ENCODE results near the gene TMEM33. TPM values are rescaled to one million over a fixed set of nuclear protein-coding genes. Genes with fewer than 3 reads are reported as not detected.
A peak's percentile ranks its signal among the peaks of the same experiment; 100 is the strongest.

The TMEM33 gene
- total RNA-seq, 1 experiment from 2014 or later, result 70.3 TPM

- Histone ChIP-seq H3F3A (ENCODE audit: low read length, unreplicated experiment) (no peaks in the 10 kb centered on the region), H3K27me3 (ENCODE audit: low read length) (no peaks in the 10 kb centered on the region), H3K4me3 (ENCODE audit: low read length) (no peak overlapping the region), H3K36me3 (ENCODE audit: low read depth, low read length) (no peaks in the 10 kb centered on the region), H3K4me1 (ENCODE audit: insufficient read depth, low read length) (peaks cover 15% of the 10 kb centered on the region), H3K4me2 (ENCODE audit: low read length) (peak overlapping the region; percentile 31; the same call in 1 of the 2 replicates), H3K27ac (ENCODE audit: low read length) (no peak overlapping the region), H3K79me2 (ENCODE audit: low read length) (no peaks in the 10 kb centered on the region), H3K9me2 (replicated peaks; ENCODE audit: low read length) (no peaks in the 10 kb centered on the region), H3K9me3 (ENCODE audit: low read length) (no peaks in the 10 kb centered on the region), H2AFZ (ENCODE audit: low read length) (no peak overlapping the region), H3K9ac (ENCODE audit: low read length) (no peak overlapping the region), H4K20me1 (ENCODE audit: low read length) (no peaks in the 10 kb centered on the region)
- BruUV-seq (replicated peaks), result no TSS peak
- ChIA-PET POLR2A (ENCODE audit: unreplicated experiment) (no interaction called here), CTCF (no interaction called here)
- intact Hi-C loops (cut with micrococcal nuclease), result loop anchor here (10.0 kb wide), 1 partner anchor 605 kb away; no protein-coding TSS in a partner anchor
- peak; percentile 48 for DNase-seq
- no peak for TF ChIP-seq EZH2 (IDR thresholded peaks at IDR 0.05; ENCODE audit: low read length, unreplicated experiment)
- TF ChIP-seq, protein P1, sequence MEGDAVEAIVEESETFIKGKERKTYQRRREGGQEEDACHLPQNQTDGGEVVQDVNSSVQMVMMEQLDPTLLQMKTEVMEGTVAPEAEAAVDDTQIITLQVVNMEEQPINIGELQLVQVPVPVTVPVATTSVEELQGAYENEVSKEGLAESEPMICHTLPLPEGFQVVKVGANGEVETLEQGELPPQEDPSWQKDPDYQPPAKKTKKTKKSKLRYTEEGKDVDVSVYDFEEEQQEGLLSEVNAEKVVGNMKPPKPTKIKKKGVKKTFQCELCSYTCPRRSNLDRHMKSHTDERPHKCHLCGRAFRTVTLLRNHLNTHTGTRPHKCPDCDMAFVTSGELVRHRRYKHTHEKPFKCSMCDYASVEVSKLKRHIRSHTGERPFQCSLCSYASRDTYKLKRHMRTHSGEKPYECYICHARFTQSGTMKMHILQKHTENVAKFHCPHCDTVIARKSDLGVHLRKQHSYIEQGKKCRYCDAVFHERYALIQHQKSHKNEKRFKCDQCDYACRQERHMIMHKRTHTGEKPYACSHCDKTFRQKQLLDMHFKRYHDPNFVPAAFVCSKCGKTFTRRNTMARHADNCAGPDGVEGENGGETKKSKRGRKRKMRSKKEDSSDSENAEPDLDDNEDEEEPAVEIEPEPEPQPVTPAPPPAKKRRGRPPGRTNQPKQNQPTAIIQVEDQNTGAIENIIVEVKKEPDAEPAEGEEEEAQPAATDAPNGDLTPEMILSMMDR (conservative IDR thresholded peaks at IDR 0.05; ENCODE audit: low read depth, low read length), result no peak
- no peak for TF ChIP-seq EZH2phosphoT487 (IDR thresholded peaks at IDR 0.05; ENCODE audit: borderline replicate concordance, low read length)
- ATAC-seq, result peak; percentile 57
Measured at GRCh38 chr4:41889317-41889716, 45.9 kb upstream of the TMEM33 start.

DNA sequence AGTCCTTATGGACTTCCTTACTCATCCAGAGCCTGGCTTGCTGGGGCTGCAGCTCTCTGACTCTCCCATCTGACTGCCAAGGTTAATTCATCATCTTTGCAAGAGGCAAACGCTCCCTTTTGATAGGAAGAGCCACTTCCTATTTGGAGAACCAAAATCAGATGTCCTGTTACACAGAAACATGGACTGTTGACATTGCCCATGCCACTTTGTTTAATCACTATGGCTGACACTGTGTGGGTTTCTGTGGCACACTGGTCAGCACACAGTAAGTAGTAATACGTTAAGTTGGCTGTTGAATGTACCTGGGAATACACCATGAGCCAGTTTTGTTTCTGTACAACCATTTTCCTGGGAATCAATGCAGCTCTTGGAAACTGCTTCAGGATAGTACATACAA lies 45.1 kb upstream of the TMEM33 start:
- Histone ChIP-seq H4K20me1 (ENCODE audit: low read length) (no peaks in the 10 kb centered on the region), H3F3A (ENCODE audit: low read length, unreplicated experiment) (no peaks in the 10 kb centered on the region), H3K9me2 (replicated peaks; ENCODE audit: low read length) (no peaks in the 10 kb centered on the region), H3K9me3 (ENCODE audit: low read length) (no peaks in the 10 kb centered on the region), H3K4me1 (ENCODE audit: insufficient read depth, low read length) (peaks cover 15% of the 10 kb centered on the region), H2AFZ (ENCODE audit: low read length) (peak overlapping the region; percentile 35; the same call in 1 of the 2 replicates), H3K27me3 (ENCODE audit: low read length) (no peaks in the 10 kb centered on the region), H3K4me3 (ENCODE audit: low read length) (no peak overlapping the region), H3K79me2 (ENCODE audit: low read length) (no peaks in the 10 kb centered on the region), H3K9ac (ENCODE audit: low read length) (no peak overlapping the region), H3K4me2 (ENCODE audit: low read length) (0 out of 2 replicates have a peak overlapping the region, but pooled peaks have one; percentile 31), H3K27ac (ENCODE audit: low read length) (no peak overlapping the region), H3K36me3 (ENCODE audit: low read depth, low read length) (no peaks in the 10 kb centered on the region)
- ChIA-PET CTCF (no interaction called here), POLR2A (ENCODE audit: unreplicated experiment) (no interaction called here)
- no TSS peak for BruUV-seq (replicated peaks)
- intact Hi-C loops (cut with micrococcal nuclease), result no loop called here
- ATAC-seq (peak; percentile 59), DNase-seq (peak; percentile 44)
- TF ChIP-seq EZH2 (IDR thresholded peaks at IDR 0.05; ENCODE audit: low read length, unreplicated experiment) (no peak), EZH2phosphoT487 (IDR thresholded peaks at IDR 0.05; ENCODE audit: borderline replicate concordance, low read length) (no peak)
- TF ChIP-seq, protein P1 (conservative IDR thresholded peaks at IDR 0.05; ENCODE audit: low read depth, low read length), result no peak

GRCh38 chr4:41896648-41897047 lies 38.6 kb upstream of the TMEM33 start:
- H3K36me3 ChIP-seq (ENCODE audit: low read depth, low read length), result no peaks in the 10 kb centered on the region
- no TSS peak for BruUV-seq (replicated peaks)
- H3K4me1 ChIP-seq (ENCODE audit: insufficient read depth, low read length), result peaks cover 13% of the 10 kb centered on the region
- no peaks in the 10 kb centered on the region for H3K9me3 ChIP-seq (ENCODE audit: low read length)
- H4K20me1 ChIP-seq (ENCODE audit: low read length), result no peaks in the 10 kb centered on the region
- ChIA-PET CTCF (no interaction called here), POLR2A (ENCODE audit: unreplicated experiment) (no interaction called here)
- no peak overlapping the region for H2AFZ ChIP-seq (ENCODE audit: low read length)
- H3K4me2 ChIP-seq (ENCODE audit: low read length), result no peak overlapping the region
- TF ChIP-seq EZH2 (IDR thresholded peaks at IDR 0.05; ENCODE audit: low read length, unreplicated experiment), result no peak
- TF ChIP-seq, protein P1 (conservative IDR thresholded peaks at IDR 0.05; ENCODE audit: low read depth, low read length), result no peak
- no peak for TF ChIP-seq EZH2phosphoT487 (IDR thresholded peaks at IDR 0.05; ENCODE audit: borderline replicate concordance, low read length)
- ATAC-seq (no peak), DNase-seq (no peak)
- H3K9me2 ChIP-seq (replicated peaks; ENCODE audit: low read length), result no peaks in the 10 kb centered on the region
- H3K79me2 ChIP-seq (ENCODE audit: low read length), result no peaks in the 10 kb centered on the region
- H3K27ac ChIP-seq (ENCODE audit: low read length), result no peak overlapping the region
- H3K4me3 ChIP-seq (ENCODE audit: low read length), result no peak overlapping the region
- H3K27me3 ChIP-seq (ENCODE audit: low read length), result no peaks in the 10 kb centered on the region
- H3F3A ChIP-seq (ENCODE audit: low read length, unreplicated experiment), result no peaks in the 10 kb centered on the region
- intact Hi-C loops (cut with micrococcal nuclease), result loop anchor here (2.0 kb wide), 1 partner anchor 38 kb away; the partner anchor contains the start of gene TMEM33
- no peak overlapping the region for H3K9ac ChIP-seq (ENCODE audit: low read length)

All from PC-3 (cell line).